ENCODE data around the gene NR2E3.

DNA sequence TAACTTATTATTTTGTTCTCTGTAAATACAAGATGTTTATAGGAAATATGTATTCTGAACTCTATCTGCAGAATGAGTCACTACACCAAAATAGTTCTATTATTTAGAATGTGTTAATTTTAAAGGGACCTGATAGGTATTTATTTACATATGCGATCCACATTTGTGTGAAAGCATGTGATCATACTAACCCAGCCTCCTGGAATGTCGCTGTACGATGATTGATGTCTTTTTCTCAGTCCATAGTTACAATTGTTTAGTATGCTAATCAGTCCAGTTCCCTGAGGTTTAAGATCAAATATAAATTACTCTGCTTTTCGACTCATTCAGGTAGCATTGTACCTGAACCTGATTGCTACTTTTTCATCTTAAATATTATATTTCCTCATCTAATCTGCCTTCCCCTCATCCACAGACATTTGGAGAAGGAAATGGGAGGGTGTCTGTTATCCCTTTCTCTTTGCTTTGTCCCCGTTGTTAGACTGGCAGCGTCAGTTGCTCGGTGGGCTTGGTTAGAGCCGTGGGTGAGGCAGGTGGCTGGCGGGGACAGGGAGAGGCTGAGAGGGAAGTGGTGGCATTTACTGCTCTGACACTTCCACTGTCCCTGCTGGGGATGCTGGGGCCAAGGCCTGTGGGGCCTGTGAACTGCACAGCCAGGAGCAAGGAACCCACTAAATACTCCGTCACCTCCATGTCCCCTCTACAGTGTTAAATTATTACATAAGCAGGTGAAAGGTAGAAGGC, 27.8 kb upstream of the NR2E3 start:
- TF ChIP-seq, protein P1, sequence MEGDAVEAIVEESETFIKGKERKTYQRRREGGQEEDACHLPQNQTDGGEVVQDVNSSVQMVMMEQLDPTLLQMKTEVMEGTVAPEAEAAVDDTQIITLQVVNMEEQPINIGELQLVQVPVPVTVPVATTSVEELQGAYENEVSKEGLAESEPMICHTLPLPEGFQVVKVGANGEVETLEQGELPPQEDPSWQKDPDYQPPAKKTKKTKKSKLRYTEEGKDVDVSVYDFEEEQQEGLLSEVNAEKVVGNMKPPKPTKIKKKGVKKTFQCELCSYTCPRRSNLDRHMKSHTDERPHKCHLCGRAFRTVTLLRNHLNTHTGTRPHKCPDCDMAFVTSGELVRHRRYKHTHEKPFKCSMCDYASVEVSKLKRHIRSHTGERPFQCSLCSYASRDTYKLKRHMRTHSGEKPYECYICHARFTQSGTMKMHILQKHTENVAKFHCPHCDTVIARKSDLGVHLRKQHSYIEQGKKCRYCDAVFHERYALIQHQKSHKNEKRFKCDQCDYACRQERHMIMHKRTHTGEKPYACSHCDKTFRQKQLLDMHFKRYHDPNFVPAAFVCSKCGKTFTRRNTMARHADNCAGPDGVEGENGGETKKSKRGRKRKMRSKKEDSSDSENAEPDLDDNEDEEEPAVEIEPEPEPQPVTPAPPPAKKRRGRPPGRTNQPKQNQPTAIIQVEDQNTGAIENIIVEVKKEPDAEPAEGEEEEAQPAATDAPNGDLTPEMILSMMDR (IDR thresholded peaks at IDR 0.05; ENCODE audit: low read length) = no peak
- TF ChIP-seq EZH2 (IDR thresholded peaks at IDR 0.05; ENCODE audit: borderline replicate concordance, low read length) = no peak
